A549 (cell line): ENCODE measurements around the gene MZF1. TPM values are rescaled to one million over a fixed set of nuclear protein-coding genes. Genes with fewer than 3 reads are reported as not detected.
A peak's percentile ranks its signal among the peaks of the same experiment; 100 is the strongest.

ENCODE experiments used
- ATAC-seq, 2 experiments: fragments of 200-7000 bp in 1 of 2; fragments of >200 bp in 1 of 2; cut with Nextera tagmentation in 1 of 2; cut with Tn5 transposase in 1 of 2; 3 replicates each; pipeline versions ENCODE4 v1.8.0 to v1.9.1; 2018 to 2020; ENCODE audit warnings: mild to moderate bottlenecking in 1 of 2, moderate library complexity in 1 of 2
- CTCF ChIA-PET: fragments of 300-600 bp; sonication (Branson Sonifier 250); formaldehyde crosslinking; extraction: SDS; loops from one replicate; lab custom pipeline; 2021; ENCODE audit warnings: antibody characterized with exemption, inconsistent platforms; lab: Yijun Ruan, JAX
- POLR2A ChIA-PET: fragments of 350-600 bp; formaldehyde crosslinking; extraction: SDS; loops from one replicate; lab custom pipeline; 2021; ENCODE audit warnings: antibody characterized with exemption, inconsistent platforms; lab: Yijun Ruan, JAX
- DNase-seq, 2 experiments: peaks; one replicate each; pipeline versions ENCODE4 v3.0.0 to v3.0.0-alpha.2; 2011 to 2016; ENCODE audit warnings: low read depth in 1 of 2, low spot score in 1 of 2
- FAIRE-seq: peaks from 2 replicates; lab custom pipeline; 2011; peaks lifted over from hg19 to GRCh38; lab: Jason Lieb, UNC
- H3K27ac ChIP-seq, 2 experiments: fragments of >200 bp; sonication (Bioruptor Twin); formaldehyde crosslinking; 3 replicates each; pipeline ENCODE4 v1.5.1; 2016 to 2017
- H3K4me1 ChIP-seq: fragments of >200 bp; sonication (Bioruptor Twin); formaldehyde crosslinking; 3 replicates; pipeline ENCODE4 v1.6.1; 2016
- H3K4me2 ChIP-seq: fragments of >200 bp; sonication (Bioruptor Twin); formaldehyde crosslinking; 3 replicates; pipeline ENCODE4 v1.6.1; 2016
- H3K4me3 ChIP-seq: fragments of >200 bp; sonication (Bioruptor Twin); formaldehyde crosslinking; 3 replicates; pipeline ENCODE4 v1.5.1; 2016
- H3K9me3 ChIP-seq: fragments of >200 bp; sonication (Bioruptor Twin); formaldehyde crosslinking; 3 replicates; pipeline ENCODE4 v1.6.1; 2016
- BCL3 ChIP-seq: fragments of >200 bp; sonication (Bioruptor Twin); formaldehyde crosslinking; IDR thresholded peaks from 3 replicates; pipeline ENCODE4 v1.6.1; 2016
- BHLHE40 ChIP-seq: IDR thresholded peaks from 2 replicates; pipeline ENCODE4 v1.6.1; 2012; ENCODE audit warnings: low read depth, low read length, inconsistent platforms
- CBX8 ChIP-seq: fragments of 200-600 bp; sonication (generic); IDR thresholded peaks from 2 replicates; pipeline ENCODE4 v1.6.1; 2016
- CHD4 ChIP-seq: fragments of 200-600 bp; sonication (generic); IDR thresholded peaks from 2 replicates; pipeline ENCODE4 v1.6.1; 2016; ENCODE audit warnings: antibody characterized with exemption, mild to moderate bottlenecking, borderline replicate concordance
- EHF ChIP-seq: fragments of 250-450 bp; sonication (Bioruptor Pico); IDR thresholded peaks from 2 replicates; pipeline ENCODE4 v1.5.0; 2020; ENCODE audit warnings: mild to moderate bottlenecking
- ESRRA ChIP-seq: fragments of 150-350 bp; IDR thresholded peaks from 2 replicates; pipeline ENCODE4 v1.6.1; 2014; ENCODE audit warnings: mild to moderate bottlenecking, low read length, borderline replicate concordance
- FOXS1 ChIP-seq: fragments of 250-450 bp; sonication (Bioruptor Pico); IDR thresholded peaks from 2 replicates; pipeline ENCODE4 v1.5.0; 2020; ENCODE audit warnings: mild to moderate bottlenecking, moderate library complexity
- HOXB5 ChIP-seq: fragments of 250-450 bp; sonication (Bioruptor Pico); IDR thresholded peaks from 2 replicates; pipeline ENCODE4 v1.5.0; 2020; ENCODE audit warnings: mild to moderate bottlenecking, moderate library complexity
- JUN ChIP-seq, 2 experiments: fragments of >200 bp; sonication (Bioruptor Twin); formaldehyde crosslinking; IDR thresholded peaks; 2 replicates in 1 of 2; 3 replicates in 1 of 2; pipeline ENCODE4 v1.6.1; 2016 to 2017
- JUNB ChIP-seq: fragments of >200 bp; sonication (Bioruptor Twin); formaldehyde crosslinking; IDR thresholded peaks from 2 replicates; pipeline ENCODE4 v1.6.1; 2016
- KDM5A ChIP-seq: fragments of 200-600 bp; sonication (generic); IDR thresholded peaks from 2 replicates; pipeline ENCODE4 v1.6.1; 2016; ENCODE audit warnings: antibody characterized with exemption, mild to moderate bottlenecking
- MAFK ChIP-seq: fragments of 450-650 bp; IDR thresholded peaks from 2 replicates; pipeline ENCODE4 v1.6.1; 2014; ENCODE audit not compliant: partially characterized antibody
- MAZ ChIP-seq: fragments of 150-350 bp; IDR thresholded peaks from 2 replicates; pipeline ENCODE4 v1.6.1; 2014; ENCODE audit warnings: antibody characterized with exemption, low read depth, low read length, borderline replicate concordance
- NFE2L2 ChIP-seq: fragments of 150-350 bp; conservative IDR thresholded peaks from 2 replicates; pipeline ENCODE4 v1.6.1; 2014; ENCODE audit warnings: low read length
- PBX3 ChIP-seq: IDR thresholded peaks from 2 replicates; pipeline ENCODE4 v1.6.1; 2012
- PHF8 ChIP-seq: fragments of 200-600 bp; sonication (generic); IDR thresholded peaks from 2 replicates; pipeline ENCODE4 v1.6.1; 2016; ENCODE audit warnings: low read depth, mild to moderate bottlenecking, antibody characterized with exemption, moderate library complexity, borderline replicate concordance
- RAD21 ChIP-seq, 2 experiments: fragments of >200 bp in 1 of 2; sonication (Bioruptor Twin) in 1 of 2; formaldehyde crosslinking in 1 of 2; IDR thresholded peaks in 1 of 2; conservative IDR thresholded peaks in 1 of 2; 2 replicates in 1 of 2; 3 replicates in 1 of 2; pipeline ENCODE4 v1.6.1; 2012 to 2018; ENCODE audit warnings: inconsistent platforms in 1 of 2
- RARB ChIP-seq: fragments of 250-450 bp; sonication (Bioruptor Pico); IDR thresholded peaks from 2 replicates; pipeline ENCODE4 v1.8.0; 2021; ENCODE audit warnings: mild to moderate bottlenecking, moderate library complexity
- SMC3 ChIP-seq: fragments of >200 bp; sonication (Bioruptor Twin); formaldehyde crosslinking; IDR thresholded peaks from 3 replicates; pipeline ENCODE4 v1.6.1; 2018; ENCODE audit warnings: inconsistent platforms
- SREBF2 ChIP-seq: fragments of 450-650 bp; IDR thresholded peaks from 2 replicates; pipeline ENCODE4 v1.6.1; 2014; ENCODE audit warnings: mild to moderate bottlenecking, moderate library complexity
- TFCP2L1 ChIP-seq: fragments of 250-450 bp; sonication (Bioruptor Pico); IDR thresholded peaks from 2 replicates; pipeline ENCODE4 v1.5.0; 2021; ENCODE audit warnings: mild to moderate bottlenecking
- USF2 ChIP-seq: fragments of 450-650 bp; IDR thresholded peaks from 2 replicates; pipeline ENCODE4 v1.6.1; 2014; ENCODE audit warnings: antibody characterized with exemption
- ZFP36 ChIP-seq: fragments of 450-650 bp; IDR thresholded peaks from 2 replicates; pipeline ENCODE4 v1.6.1; 2014; ENCODE audit warnings: borderline replicate concordance; ENCODE audit not compliant: partially characterized antibody
- ZSCAN20 ChIP-seq: fragments of 250-450 bp; sonication (Bioruptor Pico); IDR thresholded peaks from 2 replicates; pipeline ENCODE4 v1.8.0; 2022; ENCODE audit warnings: mild to moderate bottlenecking, moderate library complexity
- WGBS: methylation state at CpG from one replicate; pipeline ENCODE4 v1.1.6; 2017; ENCODE audit errors: missing lambda C conversion rate; 5-methylcytosine and 5-hydroxymethylcytosine counted together
- polyA plus RNA-seq, 4 experiments: library from polyadenylated mRNA; depleted of rRNA in 3 of 4; stranded (reverse); fragments of >200 nt; fragmentation: RNase III in 1 of 4; extraction: RNeasy Plus Mini Kit Qiagen cat#74134 plus additional on column Dnase treatment in 1 of 4; gene quantifications; 2 replicates in 3 of 4; 3 replicates in 1 of 4; pipeline ENCODE4 v1.2.3, GENCODE V29; 2011 to 2017
- TF ChIP-seq, protein P1 (sequence below): fragments of 250-450 bp; sonication (Bioruptor Pico); IDR thresholded peaks from 2 replicates; pipeline ENCODE4 v1.5.0; 2020; ENCODE audit warnings: low read depth, mild to moderate bottlenecking, moderate library complexity
- TF ChIP-seq, protein P2 (sequence below): IDR thresholded peaks from 2 replicates; pipeline ENCODE4 v1.6.1; 2012; ENCODE audit warnings: low read depth, borderline replicate concordance
- TF ChIP-seq, protein P3 (sequence below): fragments of 150-350 bp; IDR thresholded peaks from 2 replicates; pipeline ENCODE4 v1.6.1; 2014; ENCODE audit warnings: low read depth, mild to moderate bottlenecking, low read length

The MZF1 gene
- polyA plus RNA-seq, 2 of the 4 experiments (the other 2 are of a cell fraction) = 19.5 to 20.3 TPM

- Histone ChIP-seq H3K27ac (peak overlapping the region; percentile 86 to 92), H3K4me1 (peaks cover 14% of the 10 kb centered on the region), H3K9me3 (no peaks in the 10 kb centered on the region), H3K4me2 (peak overlapping the region; percentile 98), H3K4me3 (peak overlapping the region; percentile 65)
- TF ChIP-seq PBX3 = no peak
- 0 out of 2 replicates have a peak, but pooled peaks have one; percentile 64 for TF ChIP-seq EHF (CRISPR knock-in tag)
- no peak for TF ChIP-seq NFE2L2
- 0 out of 5 replicates have a peak, but pooled peaks of 1 of the 2 experiments have one; percentile 6 for TF ChIP-seq RAD21 (conservative IDR thresholded peaks at IDR 0.05 in 1 of 2, IDR thresholded peaks at IDR 0.05 in 1 of 2)
- 22% methylated on average over 6 of the region's 7 CpGs for WGBS
- no peak for ATAC-seq
- ChIA-PET POLR2A (interaction anchor here (0.5 to 5.7 kb wide), 26 partner anchors 9 to 768 kb away, joined by 3 to 184 read pairs (median 6); partner anchors contain the start of genes CHMP2A, ERVK3-1, MZF1 and SLC27A5), CTCF (interaction anchor here (0.7 to 8.6 kb wide), 54 partner anchors 9 to 1131 kb away, joined by 3 to 222 read pairs (median 6); partner anchors contain the start of genes CHMP2A, SLC27A5, TRIM28 and UBE2M)
- FAIRE-seq = no peak
- no peak for DNase-seq
These were observed 52.9 kb downstream of the MZF1 start for GRCh38 chr19:58520257-58520599.

DNA sequence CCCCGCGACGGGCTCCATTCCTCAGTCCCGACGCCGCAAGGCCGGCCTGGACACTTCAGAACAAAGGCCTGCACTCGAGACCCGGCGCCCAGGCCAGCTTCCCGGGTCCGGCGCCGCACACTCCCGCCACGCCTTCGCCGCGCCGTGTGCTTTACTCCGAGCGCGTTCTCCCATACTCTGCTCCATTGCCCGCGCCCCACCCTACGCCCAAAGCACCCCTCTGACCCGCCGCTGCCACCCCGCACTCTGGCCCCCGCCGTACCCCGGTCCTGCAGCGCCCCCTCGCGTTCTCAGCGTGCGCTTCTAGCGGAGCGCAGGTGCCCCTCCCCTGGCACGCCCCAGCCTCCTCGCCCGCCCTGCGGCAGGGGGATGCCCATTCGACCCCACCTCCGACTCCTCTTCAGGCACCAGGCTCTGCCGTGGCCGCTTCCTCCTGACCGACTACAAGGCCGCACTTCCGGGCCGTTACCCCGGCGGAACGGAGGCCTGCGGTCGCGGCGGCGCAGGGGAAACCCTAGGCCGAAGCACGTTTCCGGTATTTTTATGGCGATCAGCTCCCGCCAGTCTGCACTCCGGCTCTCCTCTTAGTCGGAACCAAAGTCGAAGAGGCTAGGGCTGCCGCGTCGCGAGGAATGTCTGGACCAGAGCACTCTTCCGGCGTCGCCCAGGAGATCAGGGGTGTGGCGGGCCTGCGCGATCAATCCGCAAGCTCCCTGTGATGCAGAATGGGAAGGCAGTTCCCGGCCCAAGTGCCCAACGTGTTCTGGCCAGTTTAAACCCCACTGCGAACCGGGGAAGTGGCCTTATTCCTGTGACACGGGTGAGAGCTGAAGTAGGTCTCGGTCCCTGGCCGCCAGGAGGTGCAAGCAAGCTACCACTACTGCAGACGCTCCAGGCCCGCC, 53.5 kb downstream of the MZF1 start, which contains the start of gene ZBTB45:
Gene ZBTB45, minus strand, starts transcription at position 456 of the 902 bp plus-strand sequence. CDS start 2,137 bp downstream, outside the sequence.
- ChIA-PET CTCF (interaction anchor here (0.7 to 8.6 kb wide), 69 partner anchors 10 to 1130 kb away, joined by 3 to 222 read pairs (median 5); partner anchors contain the start of genes CHMP2A, SLC27A5, TRIM28 and UBE2M), POLR2A (interaction anchor here (0.5 to 5.7 kb wide), 31 partner anchors 9 to 768 kb away, joined by 3 to 184 read pairs (median 5); partner anchors contain the start of genes CHMP2A, ERVK3-1, MZF1 and SLC27A5)
- FAIRE-seq = peak; percentile 65
- peak within 1 kb of the TSS; percentile 65 for H3K4me3 ChIP-seq
- peak; percentile 85 to 88 for ATAC-seq
- peak within 1 kb of the TSS; percentile 98 for H3K4me2 ChIP-seq
- H3K4me1 ChIP-seq = peaks cover 16% of the 10 kb centered on the region
- H3K27ac ChIP-seq = peak within 1 kb of the TSS; percentile 86 to 92
- 2% methylated on average over 42 of the region's 87 CpGs for WGBS
- no peaks in the 10 kb centered on the region for H3K9me3 ChIP-seq
- peak; percentile 90 to 99 for DNase-seq
- peak; percentile 27 for TF ChIP-seq ZFP36
- peak; percentile 98 for TF ChIP-seq KDM5A
- no peak; the same call in 1 of the 2 replicates for TF ChIP-seq SREBF2
- TF ChIP-seq JUN (IDR thresholded peaks at IDR 0.05) = peak; percentile 95 to 99
- TF ChIP-seq, protein P1, sequence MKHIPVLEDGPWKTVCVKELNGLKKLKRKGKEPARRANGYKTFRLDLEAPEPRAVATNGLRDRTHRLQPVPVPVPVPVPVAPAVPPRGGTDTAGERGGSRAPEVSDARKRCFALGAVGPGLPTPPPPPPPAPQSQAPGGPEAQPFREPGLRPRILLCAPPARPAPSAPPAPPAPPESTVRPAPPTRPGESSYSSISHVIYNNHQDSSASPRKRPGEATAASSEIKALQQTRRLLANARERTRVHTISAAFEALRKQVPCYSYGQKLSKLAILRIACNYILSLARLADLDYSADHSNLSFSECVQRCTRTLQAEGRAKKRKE = no peak
- TF ChIP-seq PBX3 = peak; percentile 75
- TF ChIP-seq PHF8 = peak; percentile 80
- TF ChIP-seq BHLHE40 = no peak
- TF ChIP-seq MAFK = peak; percentile 26
- TF ChIP-seq ZSCAN20 (CRISPR knock-in tag) = no peak
- no peak for TF ChIP-seq JUNB
- peak; percentile 42; the same call in 1 of the 2 replicates for TF ChIP-seq ESRRA
- TF ChIP-seq, protein P2, sequence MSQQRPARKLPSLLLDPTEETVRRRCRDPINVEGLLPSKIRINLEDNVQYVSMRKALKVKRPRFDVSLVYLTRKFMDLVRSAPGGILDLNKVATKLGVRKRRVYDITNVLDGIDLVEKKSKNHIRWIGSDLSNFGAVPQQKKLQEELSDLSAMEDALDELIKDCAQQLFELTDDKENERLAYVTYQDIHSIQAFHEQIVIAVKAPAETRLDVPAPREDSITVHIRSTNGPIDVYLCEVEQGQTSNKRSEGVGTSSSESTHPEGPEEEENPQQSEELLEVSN = peak; percentile 86
- TF ChIP-seq BCL3 = peak; percentile 76; the same call in 2 of the 3 replicates
- peak; percentile 65; the same call in 1 of the 2 replicates for TF ChIP-seq FOXS1 (CRISPR knock-in tag)
- peak; percentile 83 to 92 for TF ChIP-seq RAD21 (conservative IDR thresholded peaks at IDR 0.05 in 1 of 2, IDR thresholded peaks at IDR 0.05 in 1 of 2)
- peak; percentile 71; the same call in 1 of the 2 replicates for TF ChIP-seq RARB (CRISPR knock-in tag)
- TF ChIP-seq USF2 = no peak
- TF ChIP-seq TFCP2L1 = peak; percentile 76; the same call in 1 of the 2 replicates
- peak; percentile 92 for TF ChIP-seq HOXB5
- TF ChIP-seq CHD4 = no peak
- peak; percentile 72 for TF ChIP-seq SMC3
- TF ChIP-seq MAZ = peak; percentile 92
- TF ChIP-seq, protein P3, sequence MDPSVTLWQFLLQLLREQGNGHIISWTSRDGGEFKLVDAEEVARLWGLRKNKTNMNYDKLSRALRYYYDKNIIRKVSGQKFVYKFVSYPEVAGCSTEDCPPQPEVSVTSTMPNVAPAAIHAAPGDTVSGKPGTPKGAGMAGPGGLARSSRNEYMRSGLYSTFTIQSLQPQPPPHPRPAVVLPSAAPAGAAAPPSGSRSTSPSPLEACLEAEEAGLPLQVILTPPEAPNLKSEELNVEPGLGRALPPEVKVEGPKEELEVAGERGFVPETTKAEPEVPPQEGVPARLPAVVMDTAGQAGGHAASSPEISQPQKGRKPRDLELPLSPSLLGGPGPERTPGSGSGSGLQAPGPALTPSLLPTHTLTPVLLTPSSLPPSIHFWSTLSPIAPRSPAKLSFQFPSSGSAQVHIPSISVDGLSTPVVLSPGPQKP = peak; percentile 82
- no peak for TF ChIP-seq CBX8
